Measurements from ENCODE around the gene TCF7L2. TPM values are rescaled to one million over a fixed set of nuclear protein-coding genes. Genes with fewer than 3 reads are reported as not detected.

The TCF7L2 gene
- total and polyA plus RNA-seq, 9 of the 15 experiments (the other 6 are each of a cell fraction or from before 2014, with no cell fraction given) = 0.32 to 2.8 (median 0.92) TPM

DNA sequence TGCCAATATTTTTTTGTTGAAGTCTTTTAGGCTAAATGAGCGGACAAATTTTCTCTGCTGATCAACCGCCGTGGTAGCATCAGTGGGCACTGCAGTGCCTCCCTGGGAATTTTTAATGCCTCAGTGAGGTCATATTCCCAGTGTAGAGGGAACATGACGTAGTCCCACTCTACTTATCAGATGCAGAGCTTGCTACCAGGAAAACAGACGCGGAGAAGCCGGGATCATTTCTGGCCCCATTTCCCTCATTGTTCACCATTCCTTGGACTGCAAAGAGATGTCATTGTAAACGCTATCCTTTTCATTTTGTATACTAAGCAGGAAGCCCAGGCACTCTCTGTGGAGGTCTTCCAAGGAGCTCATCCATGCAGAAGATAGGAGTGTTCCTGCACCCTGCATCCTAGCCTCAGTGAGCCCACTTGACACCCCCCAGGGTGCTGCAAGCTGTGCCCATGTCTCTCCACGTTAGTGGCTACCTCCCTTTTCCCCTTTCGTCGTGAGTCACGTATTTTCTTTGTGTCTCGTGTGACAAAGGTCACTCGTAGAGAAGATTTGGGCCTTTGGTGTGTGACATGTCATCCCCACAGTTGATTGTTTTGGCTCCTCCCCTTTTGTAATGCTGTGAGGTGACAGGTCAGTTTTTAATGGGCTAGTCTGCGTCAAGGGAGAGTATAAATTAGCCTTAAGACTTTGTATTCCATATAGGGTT lies 145.5 kb downstream of the TCF7L2 start:
- ATAC-seq (0 out of 3 replicates have a peak, but pooled peaks have one; percentile 23), FAIRE-seq (no peak), DNase-seq (ENCODE audit: extremely low read depth in 1 of 4, low spot score in 3 of 4) (no peak)
- Histone ChIP-seq H3K79me2 (ENCODE audit: control insufficient read depth, insufficient read depth, low read length) (no peaks in the 10 kb centered on the region), H3K27me3 (ENCODE audit: control insufficient read depth in 2 of 2, insufficient read depth in 2 of 2, low read length in 2 of 2) (peaks cover 0 to 4% of the 10 kb centered on the region in 2 experiments; a peak in 3 of 5 replicates), H3K4me3 (no peak overlapping the region), H3K9ac (ENCODE audit: insufficient read depth in 1 of 2, low read depth in 2 of 2, low read length in 2 of 2) (no peak overlapping the region), H2AFZ (ENCODE audit: low read depth, low read length) (no peak overlapping the region), H3K4me1 (replicated peaks in 1 of 2; ENCODE audit: control insufficient read depth in 2 of 2, insufficient read depth in 2 of 2, low read length in 2 of 2) (peaks cover 6 to 14% of the 10 kb centered on the region in 2 experiments; a peak in 3 of 5 replicates), H3K27ac (ENCODE audit: extremely low read depth, low read depth, low read length) (no peak overlapping the region), H3K9me1 (ENCODE audit: control insufficient read depth, insufficient read depth, low read length) (no peaks in the 10 kb centered on the region), H4K20me1 (replicated peaks; ENCODE audit: control insufficient read depth, insufficient read depth, low read length) (no peaks in the 10 kb centered on the region), H3K9me3 (replicated peaks; ENCODE audit: control insufficient read depth, insufficient read depth, low read depth, low read length) (no peaks in the 10 kb centered on the region), H3K4me2 (ENCODE audit: insufficient read depth, low read length) (no peak overlapping the region; the same call in 1 of the 2 replicates), H3K36me3 (ENCODE audit: control insufficient read depth, insufficient read depth, low read length) (no peaks in the 10 kb centered on the region)
- BruUV-seq (replicated peaks) = no TSS peak
- intact Hi-C loops (cut with micrococcal nuclease) = no loop called here
- ChIA-PET CTCF (ENCODE audit: low intra/inter-chr PET ratio) (no interaction called here), POLR2A (no interaction called here)
- in situ Hi-C loops (cut with MboI) = no loop called here
- 36% methylated on average over 10 of the region's 15 CpGs for WGBS (ENCODE audit: insufficient coverage, low coverage, missing lambda C conversion rate)
- TF ChIP-seq, protein P1, sequence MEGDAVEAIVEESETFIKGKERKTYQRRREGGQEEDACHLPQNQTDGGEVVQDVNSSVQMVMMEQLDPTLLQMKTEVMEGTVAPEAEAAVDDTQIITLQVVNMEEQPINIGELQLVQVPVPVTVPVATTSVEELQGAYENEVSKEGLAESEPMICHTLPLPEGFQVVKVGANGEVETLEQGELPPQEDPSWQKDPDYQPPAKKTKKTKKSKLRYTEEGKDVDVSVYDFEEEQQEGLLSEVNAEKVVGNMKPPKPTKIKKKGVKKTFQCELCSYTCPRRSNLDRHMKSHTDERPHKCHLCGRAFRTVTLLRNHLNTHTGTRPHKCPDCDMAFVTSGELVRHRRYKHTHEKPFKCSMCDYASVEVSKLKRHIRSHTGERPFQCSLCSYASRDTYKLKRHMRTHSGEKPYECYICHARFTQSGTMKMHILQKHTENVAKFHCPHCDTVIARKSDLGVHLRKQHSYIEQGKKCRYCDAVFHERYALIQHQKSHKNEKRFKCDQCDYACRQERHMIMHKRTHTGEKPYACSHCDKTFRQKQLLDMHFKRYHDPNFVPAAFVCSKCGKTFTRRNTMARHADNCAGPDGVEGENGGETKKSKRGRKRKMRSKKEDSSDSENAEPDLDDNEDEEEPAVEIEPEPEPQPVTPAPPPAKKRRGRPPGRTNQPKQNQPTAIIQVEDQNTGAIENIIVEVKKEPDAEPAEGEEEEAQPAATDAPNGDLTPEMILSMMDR (IDR thresholded peaks at IDR 0.05 in 2 of 3, conservative IDR thresholded peaks at IDR 0.05 in 1 of 3; ENCODE audit: insufficient read depth in 2 of 3, low read depth in 1 of 3, low read length in 3 of 3) = no peak
- TF ChIP-seq, protein P2, sequence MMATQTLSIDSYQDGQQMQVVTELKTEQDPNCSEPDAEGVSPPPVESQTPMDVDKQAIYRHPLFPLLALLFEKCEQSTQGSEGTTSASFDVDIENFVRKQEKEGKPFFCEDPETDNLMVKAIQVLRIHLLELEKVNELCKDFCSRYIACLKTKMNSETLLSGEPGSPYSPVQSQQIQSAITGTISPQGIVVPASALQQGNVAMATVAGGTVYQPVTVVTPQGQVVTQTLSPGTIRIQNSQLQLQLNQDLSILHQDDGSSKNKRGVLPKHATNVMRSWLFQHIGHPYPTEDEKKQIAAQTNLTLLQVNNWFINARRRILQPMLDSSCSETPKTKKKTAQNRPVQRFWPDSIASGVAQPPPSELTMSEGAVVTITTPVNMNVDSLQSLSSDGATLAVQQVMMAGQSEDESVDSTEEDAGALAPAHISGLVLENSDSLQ (IDR thresholded peaks at IDR 0.05) = peak; percentile 27; the same call in 1 of the 2 replicates
